HCT116 (cell line): Measurements from ENCODE around the gene DLG2. TPM values are rescaled to one million over a fixed set of nuclear protein-coding genes. Genes with fewer than 3 reads are reported as not detected.

ENCODE experiments used
- ATAC-seq: fragments of 200-7000 bp; cut with Tn5 transposase; 2 replicates; pipeline ENCODE4 v1.9.1; 2020; ENCODE audit warnings: mild to moderate bottlenecking, moderate library complexity
- BruUV-seq: library from RNA; stranded (reverse); fragments of 400-500 nt; replicated peaks from 2 replicates; lab custom pipeline; 2021; lab: Mats Ljungman, UMichigan
- CTCF ChIA-PET: fragments of 300-600 bp; sonication (Branson Sonifier 250); formaldehyde crosslinking; loops from one replicate; lab custom pipeline; 2021; ENCODE audit warnings: antibody characterized with exemption; lab: Charles Lee
- POLR2A ChIA-PET: fragments of 300-600, 350-600 bp; sonication (Branson Sonifier 250); formaldehyde crosslinking; loops from one replicate; lab custom pipeline; 2021; ENCODE audit warnings: antibody characterized with exemption; lab: Charles Lee
- RAD21 ChIA-PET, 2 experiments: fragments of 300-600 bp; sonication (Branson Sonifier 250); formaldehyde crosslinking; loops; one replicate each; lab custom pipeline; 2023; ENCODE audit warnings: low total read pairs in 2 of 2; ENCODE audit not compliant: uncharacterized antibody in 2 of 2, unreplicated experiment in 2 of 2, low non-redundant PET in 1 of 2; lab: Charles Lee
- DNase-seq: peaks from one replicate; pipeline ENCODE4 v3.0.0-alpha.2; 2010; ENCODE audit warnings: low read depth, low spot score
- H2AFZ ChIP-seq: fragments of 200-600 bp; shearing (Covaris generic), sonication (generic); 2 replicates; pipeline ENCODE4 v1.6.1; 2017; ENCODE audit warnings: low read depth, mixed run types, mixed read lengths, antibody characterized with exemption, low read length; ENCODE audit not compliant: poor library complexity, severe bottlenecking
- H3K27ac ChIP-seq: 2 replicates; pipeline ENCODE4 v1.5.1; 2012; ENCODE audit warnings: low read depth, low read length
- H3K27me3 ChIP-seq: fragments of 200-600 bp; sonication (generic); 2 replicates; pipeline ENCODE4 v1.6.1; 2016; ENCODE audit warnings: mixed run types, low read length, mixed read lengths; ENCODE audit not compliant: insufficient read depth
- H3K36me3 ChIP-seq, 2 experiments: fragments of 200-500 bp in 1 of 2; fragments of 200-600 bp in 1 of 2; sonication (Bioruptor generic) in 1 of 2; sonication (generic) in 1 of 2; 2 replicates each; pipeline versions ENCODE4 v1.5.1 to v1.6.1; 2014 to 2016; ENCODE audit warnings: low read length in 2 of 2, inconsistent platforms in 1 of 2, mixed read lengths in 1 of 2, mixed run types in 1 of 2; ENCODE audit not compliant: insufficient read depth in 2 of 2, control insufficient read depth in 1 of 2
- H3K4me1 ChIP-seq, 2 experiments: fragments of 200-600 bp in 1 of 2; sonication (generic) in 1 of 2; 2 replicates each; pipeline versions ENCODE4 v1.5.1 to v1.6.1; 2012 to 2017; ENCODE audit warnings: low read length in 2 of 2, inconsistent platforms in 1 of 2, mild to moderate bottlenecking in 1 of 2, mixed read lengths in 1 of 2, mixed run types in 1 of 2, moderate library complexity in 1 of 2; ENCODE audit not compliant: insufficient read depth in 2 of 2, control insufficient read depth in 1 of 2
- H3K4me2 ChIP-seq: fragments of 200-600 bp; sonication (generic); 2 replicates; pipeline ENCODE4 v1.6.1; 2017; ENCODE audit warnings: mixed run types, low read length, mixed read lengths
- H3K4me3 ChIP-seq, 2 experiments: fragments of 200-600 bp in 1 of 2; sonication (generic) in 1 of 2; replicated peaks in 1 of 2; 2 replicates each; pipeline ENCODE4 v1.5.1; 2011 to 2016; ENCODE audit warnings: low read length in 2 of 2, control low read depth in 1 of 2, low read depth in 1 of 2, mild to moderate bottlenecking in 1 of 2, mixed read lengths in 1 of 2, mixed run types in 1 of 2
- H3K79me2 ChIP-seq: fragments of 200-600 bp; sonication (generic); 2 replicates; pipeline ENCODE4 v1.6.1; 2017; ENCODE audit warnings: mild to moderate bottlenecking, mixed run types, low read length, moderate library complexity, mixed read lengths; ENCODE audit not compliant: insufficient read depth
- H3K9ac ChIP-seq: fragments of 200-600 bp; sonication (generic); 2 replicates; pipeline ENCODE4 v1.6.1; 2016; ENCODE audit warnings: low read length, mixed read lengths
- H3K9me2 ChIP-seq: fragments of 200-600 bp; sonication (generic), shearing (Covaris generic); 2 replicates; pipeline ENCODE4 v1.6.1; 2017; ENCODE audit warnings: mixed run types, mild to moderate bottlenecking, moderate library complexity; ENCODE audit not compliant: insufficient read depth
- H3K9me3 ChIP-seq, 2 experiments: fragments of 200-500 bp in 1 of 2; fragments of 200-600 bp in 1 of 2; sonication (Bioruptor generic) in 1 of 2; sonication (generic) in 1 of 2; 2 replicates each; pipeline ENCODE4 v1.6.1; 2014 to 2017; ENCODE audit warnings: low read length in 2 of 2, mixed read lengths in 2 of 2, inconsistent platforms in 1 of 2, low read depth in 1 of 2, mild to moderate bottlenecking in 1 of 2, mixed run types in 1 of 2, moderate library complexity in 1 of 2; ENCODE audit not compliant: control insufficient read depth in 1 of 2, insufficient read depth in 1 of 2
- H4K20me1 ChIP-seq: fragments of 200-600 bp; sonication (generic), shearing (Covaris generic); 2 replicates; pipeline ENCODE4 v1.6.1; 2017; ENCODE audit warnings: mixed run types, mild to moderate bottlenecking, moderate library complexity; ENCODE audit not compliant: insufficient read depth
- CBX3 ChIP-seq: IDR thresholded peaks from 2 replicates; pipeline ENCODE4 v1.6.1; 2012; ENCODE audit warnings: low read depth
- JUND ChIP-seq: IDR thresholded peaks from 2 replicates; pipeline ENCODE4 v1.6.1; 2012
- POLR2A ChIP-seq: IDR thresholded peaks from 2 replicates; pipeline ENCODE4 v1.7.0; 2011; ENCODE audit warnings: borderline replicate concordance; ENCODE audit not compliant: insufficient read depth, insufficient read length; ENCODE audit errors: extremely low read depth
- POLR2AphosphoS5 ChIP-seq: IDR thresholded peaks from 2 replicates; pipeline ENCODE4 v1.6.1; 2011; ENCODE audit warnings: mild to moderate bottlenecking, low read depth, low read length, moderate library complexity
- RAD21 ChIP-seq: IDR thresholded peaks from 2 replicates; pipeline ENCODE4 v1.6.1; 2012; ENCODE audit warnings: low read depth, mild to moderate bottlenecking
- SIN3A ChIP-seq: IDR thresholded peaks from 2 replicates; pipeline ENCODE4 v1.6.1; 2012; ENCODE audit warnings: low read depth
- YY1 ChIP-seq: IDR thresholded peaks from 2 replicates; pipeline ENCODE4 v1.6.1; 2011; ENCODE audit warnings: low read length, low read depth, moderate library complexity, mild to moderate bottlenecking; ENCODE audit not compliant: insufficient replicate concordance; ENCODE audit errors: extremely low read depth
- ZNF274 ChIP-seq: fragments of 200-500 bp; sonication (Bioruptor generic); IDR thresholded peaks from 2 replicates; pipeline ENCODE4 v1.6.1; 2014; ENCODE audit warnings: mild to moderate bottlenecking, low read depth, low read length, inconsistent platforms
- intact Hi-C: fragments of 100-400 bp; cut with micrococcal nuclease; formaldehyde crosslinking; loops from 2 replicates; pipeline ENCODE4 v1.10.0; 2022
- total RNA-seq: library from RNA; stranded (reverse); gene quantifications from one replicate; pipeline ENCODE4 v1.2.1, GENCODE V29; 2021; ENCODE audit not compliant: unreplicated experiment
- TF ChIP-seq, protein P1 (sequence below): IDR thresholded peaks from 2 replicates; pipeline ENCODE4 v1.6.1; 2012
- TF ChIP-seq, protein P2 (sequence below): IDR thresholded peaks from 2 replicates; pipeline ENCODE4 v1.6.1; 2012
- TF ChIP-seq, protein P3 (sequence below), 3 experiments: fragments of 200-600 bp in 1 of 3; sonication (generic) in 1 of 3; IDR thresholded peaks in 2 of 3; conservative IDR thresholded peaks in 1 of 3; 2 replicates each; pipeline ENCODE4 v1.5.1; 2012 to 2017; ENCODE audit warnings: low read depth in 2 of 3, low read length in 2 of 3, antibody characterized with exemption in 1 of 3, borderline replicate concordance in 1 of 3, control low read depth in 1 of 3, mild to moderate bottlenecking in 1 of 3, mixed read lengths in 1 of 3, mixed run types in 1 of 3, moderate library complexity in 1 of 3; ENCODE audit not compliant: insufficient read depth in 1 of 3

DLG2 gene
- total RNA-seq, 1 experiment from 2014 or later, result 2.4 TPM

DNA sequence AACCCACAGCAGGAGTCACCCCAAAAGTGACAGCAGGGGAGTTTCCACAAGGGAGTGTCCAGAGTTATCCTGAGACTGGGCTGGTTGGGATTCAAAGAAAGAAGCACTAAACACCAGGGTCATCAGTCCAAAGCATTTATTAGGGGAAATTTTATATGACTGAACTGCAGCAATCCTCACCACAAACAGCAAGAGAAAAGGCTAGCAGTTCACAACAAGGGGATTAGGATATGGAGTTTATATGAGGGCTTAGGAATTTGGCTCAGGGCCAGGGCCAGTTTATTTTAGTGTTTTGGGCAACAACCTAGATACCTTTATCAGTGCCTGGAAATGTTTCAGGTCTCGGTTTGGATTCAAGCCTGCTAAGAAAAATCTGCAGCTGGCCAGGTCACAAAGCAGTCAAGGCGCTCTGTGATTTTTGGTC lies 16.1 kb upstream of the DLG2 start:
- no peak for ATAC-seq
- no peak for TF ChIP-seq SIN3A
- TF ChIP-seq, protein P1, sequence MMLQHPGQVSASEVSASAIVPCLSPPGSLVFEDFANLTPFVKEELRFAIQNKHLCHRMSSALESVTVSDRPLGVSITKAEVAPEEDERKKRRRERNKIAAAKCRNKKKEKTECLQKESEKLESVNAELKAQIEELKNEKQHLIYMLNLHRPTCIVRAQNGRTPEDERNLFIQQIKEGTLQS, result no peak
- no peak for TF ChIP-seq CBX3
- no peak for TF ChIP-seq POLR2AphosphoS5
- TF ChIP-seq ZNF274, result no peak
- TF ChIP-seq JUND, result no peak
- TF ChIP-seq, protein P2, sequence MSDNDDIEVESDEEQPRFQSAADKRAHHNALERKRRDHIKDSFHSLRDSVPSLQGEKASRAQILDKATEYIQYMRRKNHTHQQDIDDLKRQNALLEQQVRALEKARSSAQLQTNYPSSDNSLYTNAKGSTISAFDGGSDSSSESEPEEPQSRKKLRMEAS, result no peak
- no peak for TF ChIP-seq POLR2A
- TF ChIP-seq YY1, result no peak
- Histone ChIP-seq H3K27ac (no peak overlapping the region), H3K4me2 (no peak overlapping the region), H3K79me2 (peaks cover 2% of the 10 kb centered on the region), H3K4me3 (no peak overlapping the region), H4K20me1 (no peaks in the 10 kb centered on the region), H2AFZ (no peak overlapping the region), H3K9ac (no peak overlapping the region), H3K36me3 (no peaks in the 10 kb centered on the region), H3K4me1 (peaks cover 2 to 4% of the 10 kb centered on the region in 2 experiments; a peak in 3 of 4 replicates), H3K9me3 (no peaks in the 10 kb centered on the region), H3K27me3 (no peaks in the 10 kb centered on the region), H3K9me2 (no peaks in the 10 kb centered on the region)
- no peak for DNase-seq
- intact Hi-C loops, result no loop called here
- CTCF ChIA-PET, result no interaction called here
- RAD21 ChIA-PET, result no interaction called here
- POLR2A ChIA-PET, result no interaction called here
- no TSS peak for BruUV-seq

DNA sequence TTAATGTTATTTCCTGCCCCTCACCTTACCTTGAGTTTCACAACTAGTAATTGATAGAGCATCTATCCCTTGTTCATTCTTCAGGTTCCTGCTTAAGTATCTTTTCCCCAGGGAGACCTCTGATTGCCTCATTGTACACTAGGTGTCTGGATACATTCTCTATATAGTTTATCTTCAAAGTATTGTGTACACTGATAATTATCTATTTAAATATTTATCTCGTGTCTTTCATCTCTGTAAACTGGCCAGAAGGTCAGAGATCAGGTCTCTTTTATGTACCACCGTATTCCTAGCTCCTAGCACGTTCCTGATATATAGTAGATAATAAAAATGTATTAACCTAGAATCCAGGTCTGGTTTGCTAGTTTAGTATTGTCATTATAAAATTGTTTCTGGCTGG lies 7.6 kb upstream of the DLG2 start:
- intact Hi-C loops, result no loop called here
- no peaks in the 10 kb centered on the region for H4K20me1 ChIP-seq
- ATAC-seq, result no peak
- H3K4me2 ChIP-seq, result no peak overlapping the region
- TF ChIP-seq CBX3, result no peak
- no peak for TF ChIP-seq JUND
- TF ChIP-seq RAD21, result no peak
- TF ChIP-seq, protein P3, sequence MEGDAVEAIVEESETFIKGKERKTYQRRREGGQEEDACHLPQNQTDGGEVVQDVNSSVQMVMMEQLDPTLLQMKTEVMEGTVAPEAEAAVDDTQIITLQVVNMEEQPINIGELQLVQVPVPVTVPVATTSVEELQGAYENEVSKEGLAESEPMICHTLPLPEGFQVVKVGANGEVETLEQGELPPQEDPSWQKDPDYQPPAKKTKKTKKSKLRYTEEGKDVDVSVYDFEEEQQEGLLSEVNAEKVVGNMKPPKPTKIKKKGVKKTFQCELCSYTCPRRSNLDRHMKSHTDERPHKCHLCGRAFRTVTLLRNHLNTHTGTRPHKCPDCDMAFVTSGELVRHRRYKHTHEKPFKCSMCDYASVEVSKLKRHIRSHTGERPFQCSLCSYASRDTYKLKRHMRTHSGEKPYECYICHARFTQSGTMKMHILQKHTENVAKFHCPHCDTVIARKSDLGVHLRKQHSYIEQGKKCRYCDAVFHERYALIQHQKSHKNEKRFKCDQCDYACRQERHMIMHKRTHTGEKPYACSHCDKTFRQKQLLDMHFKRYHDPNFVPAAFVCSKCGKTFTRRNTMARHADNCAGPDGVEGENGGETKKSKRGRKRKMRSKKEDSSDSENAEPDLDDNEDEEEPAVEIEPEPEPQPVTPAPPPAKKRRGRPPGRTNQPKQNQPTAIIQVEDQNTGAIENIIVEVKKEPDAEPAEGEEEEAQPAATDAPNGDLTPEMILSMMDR (IDR thresholded peaks at IDR 0.05 in 2 of 3, conservative IDR thresholded peaks at IDR 0.05 in 1 of 3; ENCODE audit: borderline replicate concordance in 1 of 3, insufficient read depth in 1 of 3, low read depth in 2 of 3, low read length in 2 of 3), result no peak
- H3K9ac ChIP-seq, result no peak overlapping the region
- no peaks in the 10 kb centered on the region for H3K9me2 ChIP-seq
- no peaks in the 10 kb centered on the region for H3K9me3 ChIP-seq
- POLR2A ChIA-PET, result no interaction called here
- DNase-seq, result no peak
- peaks cover 12 to 20% of the 10 kb centered on the region in 2 experiments for H3K36me3 ChIP-seq
- RAD21 ChIA-PET, result no interaction called here
- no peaks in the 10 kb centered on the region for H3K27me3 ChIP-seq
- peaks cover 46% of the 10 kb centered on the region for H3K79me2 ChIP-seq
- H3K4me1 ChIP-seq, result peaks cover 0 to 4% of the 10 kb centered on the region in 2 experiments; a peak in 2 of 4 replicates
- H2AFZ ChIP-seq, result no peak overlapping the region
- H3K4me3 ChIP-seq, result no peak overlapping the region
- BruUV-seq, result no TSS peak
- CTCF ChIA-PET, result no interaction called here
- H3K27ac ChIP-seq, result no peak overlapping the region
